Measurements from ENCODE around the gene GPRC5B. TPM values are rescaled to one million over a fixed set of nuclear protein-coding genes. Genes with fewer than 3 reads are reported as not detected.

GPRC5B gene
- total RNA-seq, 1 donor from 2014 or later = 21.1 TPM

DNA sequence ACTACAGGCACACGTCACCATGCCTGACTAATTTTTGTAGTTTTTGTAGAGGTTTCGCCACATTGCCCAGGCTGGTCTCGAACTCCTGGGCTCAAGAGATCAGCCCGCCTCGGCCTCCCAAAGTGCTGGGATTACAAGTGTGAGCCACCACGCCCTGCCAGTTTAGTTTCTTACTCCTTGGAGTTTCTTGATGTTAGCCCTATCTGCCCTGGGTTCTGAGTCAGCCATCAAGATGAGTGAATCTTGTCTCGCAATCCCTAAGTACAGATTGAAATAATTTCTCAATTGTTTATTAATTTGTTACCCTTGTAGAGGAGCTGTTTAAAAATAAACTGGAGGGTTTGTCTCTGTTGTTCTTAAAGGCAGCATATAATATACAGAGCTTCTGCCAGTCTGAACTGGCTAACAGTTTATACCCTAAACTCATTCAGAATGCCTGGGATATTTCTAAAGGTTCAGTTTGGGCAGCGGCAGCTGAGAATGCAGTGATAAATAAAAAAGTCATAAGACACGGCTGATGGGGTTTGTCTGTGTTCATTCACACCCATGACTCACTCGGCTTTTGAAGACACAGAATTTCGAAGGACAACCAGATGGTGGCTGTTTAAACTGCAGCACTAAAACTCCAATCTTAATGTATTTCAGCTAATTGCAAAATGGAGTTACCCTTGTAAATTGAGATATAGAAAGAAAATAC is 39.6 kb downstream of the GPRC5B start:
- ATAC-seq = no peak
- Histone ChIP-seq H3K9me3 (no peaks in the 10 kb centered on the region), H3K36me3 (no peaks in the 10 kb centered on the region), H3K4me1 (peaks cover 7% of the 10 kb centered on the region), H3K27ac (no peak overlapping the region), H3K4me3 (no peak overlapping the region), H3K27me3 (no peaks in the 10 kb centered on the region)
- no peak for TF ChIP-seq CTCF (IDR thresholded peaks at IDR 0.05)
- no peak for DNase-seq
- intact Hi-C loops (cut with DNase I) = no loop called here

GRCh38 chr16:19843371-19843770 is 41.3 kb downstream of the GPRC5B start:
- H3K36me3 ChIP-seq = no peaks in the 10 kb centered on the region

DNA sequence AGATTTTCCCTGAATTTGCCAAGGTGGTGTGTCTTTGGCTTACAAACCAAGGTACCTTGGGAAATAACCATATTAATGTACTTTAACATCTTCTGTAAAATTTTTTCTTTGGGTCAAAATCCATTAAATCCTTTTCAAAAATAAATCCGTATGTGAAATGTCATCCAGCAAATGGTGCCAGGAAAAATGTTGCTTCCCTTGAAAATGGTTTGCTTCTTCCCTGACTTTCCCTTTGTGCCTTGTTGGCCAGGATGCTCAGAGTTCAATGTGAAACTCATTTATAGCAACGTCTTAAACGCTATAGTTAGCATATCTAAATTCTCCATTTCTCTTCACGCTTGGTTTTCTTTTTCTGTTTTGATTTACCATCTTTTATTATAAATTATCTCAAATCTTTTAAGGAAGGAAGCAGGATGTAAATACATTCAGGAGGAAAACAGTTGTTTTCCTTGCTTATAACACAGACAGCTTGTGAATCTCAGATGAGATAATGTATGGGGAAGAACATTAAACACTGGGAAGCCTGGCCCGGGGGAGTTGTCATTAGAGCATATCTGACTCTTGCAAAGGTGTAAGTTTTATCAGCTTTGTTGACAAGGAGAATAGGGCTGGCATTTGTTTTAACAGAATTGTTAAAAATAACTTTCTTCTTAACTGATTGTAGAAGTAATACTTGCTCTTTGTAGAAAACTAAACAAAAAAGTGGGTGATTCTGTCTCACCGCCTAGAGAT is 42.1 kb downstream of the GPRC5B start:
- no peaks in the 10 kb centered on the region for H3K36me3 ChIP-seq
- H3K4me3 ChIP-seq = no peak overlapping the region
- no peak for TF ChIP-seq CTCF (IDR thresholded peaks at IDR 0.05)
- DNase-seq = no peak
- intact Hi-C loops (cut with DNase I) = no loop called here
- no peaks in the 10 kb centered on the region for H3K27me3 ChIP-seq
- ATAC-seq = no peak
- H3K27ac ChIP-seq = no peak overlapping the region
- H3K4me1 ChIP-seq = peaks cover 7% of the 10 kb centered on the region
- no peaks in the 10 kb centered on the region for H3K9me3 ChIP-seq

More at GRCh38 chr16:19843371-19843770, 41.3 kb downstream of the GPRC5B start:
- H3K27ac ChIP-seq = no peak overlapping the region
- H3K4me3 ChIP-seq = no peak overlapping the region
- H3K9me3 ChIP-seq = no peaks in the 10 kb centered on the region
- DNase-seq = no peak
- peaks cover 7% of the 10 kb centered on the region for H3K4me1 ChIP-seq
- no peak for ATAC-seq
- intact Hi-C loops (cut with DNase I) = no loop called here
- no peak for TF ChIP-seq CTCF (IDR thresholded peaks at IDR 0.05)
- no peaks in the 10 kb centered on the region for H3K27me3 ChIP-seq

GRCh38 chr16:19841184-19841583 is 43.5 kb downstream of the GPRC5B start:
- no peak overlapping the region for H3K4me3 ChIP-seq
- H3K27me3 ChIP-seq = no peaks in the 10 kb centered on the region
- H3K9me3 ChIP-seq = no peaks in the 10 kb centered on the region
- no peak for TF ChIP-seq CTCF (IDR thresholded peaks at IDR 0.05)
- DNase-seq (no peak), ATAC-seq (no peak)
- H3K4me1 ChIP-seq = peaks cover 7% of the 10 kb centered on the region
- no peaks in the 10 kb centered on the region for H3K36me3 ChIP-seq
- intact Hi-C loops (cut with DNase I) = no loop called here
- no peak overlapping the region for H3K27ac ChIP-seq

DNA sequence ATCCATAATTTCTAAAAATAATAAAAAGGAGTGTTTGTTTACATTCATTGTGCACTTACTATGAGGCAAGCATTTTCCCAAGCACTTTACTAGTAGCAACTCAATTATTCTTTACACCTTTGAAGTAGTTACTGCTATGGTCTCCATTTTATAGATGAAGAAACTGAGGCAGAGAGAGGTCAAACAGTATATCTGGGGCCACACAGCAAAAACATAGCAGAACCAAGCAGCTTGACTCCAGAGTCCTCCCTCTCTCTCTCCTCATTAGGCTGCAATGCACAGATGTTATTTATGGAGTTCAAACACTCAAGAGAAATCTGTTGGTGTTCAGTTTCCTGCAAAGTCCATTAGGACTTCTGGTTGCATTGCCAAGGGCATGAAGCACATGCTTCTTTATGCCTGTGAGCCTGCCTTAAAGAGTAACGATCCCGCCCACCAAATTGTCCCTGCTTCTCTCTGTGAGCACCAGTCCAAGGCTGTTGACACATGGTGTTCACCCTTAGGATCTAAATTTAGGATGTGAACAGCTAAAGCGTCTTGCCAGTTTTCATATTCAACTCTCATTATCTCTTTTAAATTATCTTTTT is 44.0 kb downstream of the GPRC5B start:
- no peak for TF ChIP-seq CTCF (IDR thresholded peaks at IDR 0.05)
- ATAC-seq = no peak
- intact Hi-C loops (cut with DNase I) = no loop called here
- no peak overlapping the region for H3K27ac ChIP-seq
- no peaks in the 10 kb centered on the region for H3K36me3 ChIP-seq
- no peak overlapping the region for H3K4me3 ChIP-seq
- no peaks in the 10 kb centered on the region for H3K27me3 ChIP-seq
- DNase-seq = no peak
- peaks cover 4% of the 10 kb centered on the region for H3K4me1 ChIP-seq
- H3K9me3 ChIP-seq = no peaks in the 10 kb centered on the region
